Adrenal gland (tissue), 5 donors: ENCODE results near the gene INPP5A.

Source experiments
- POLR2A ChIP-seq, 2 donors: fragments of 450-650 bp; IDR thresholded peaks; one replicate each; pipeline ENCODE4 v1.6.1; 2017; ENCODE audit warnings: antibody characterized with exemption in 2 of 2, mild to moderate bottlenecking in 2 of 2, moderate library complexity in 1 of 2
- TF ChIP-seq, protein P1 (sequence below), 6 experiments: fragments of 450-650 bp in 4 of 6; fragments of 200-600 bp in 2 of 6; sonication (generic) in 1 of 6; IDR thresholded peaks; 1 replicate in 5 of 6; 2 replicates in 1 of 6; pipeline versions ENCODE4 v1.5.1 to v1.8.0; 2016 to 2021; ENCODE audit warnings: antibody characterized with exemption in 6 of 6, mild to moderate bottlenecking in 2 of 6, moderate library complexity in 1 of 6
- donor health status: DM: no; HTN: no; CAD: no.

GRCh38 chr10:132611026-132611910 is 73.7 kb downstream of the INPP5A start:
- TF ChIP-seq, protein P1, sequence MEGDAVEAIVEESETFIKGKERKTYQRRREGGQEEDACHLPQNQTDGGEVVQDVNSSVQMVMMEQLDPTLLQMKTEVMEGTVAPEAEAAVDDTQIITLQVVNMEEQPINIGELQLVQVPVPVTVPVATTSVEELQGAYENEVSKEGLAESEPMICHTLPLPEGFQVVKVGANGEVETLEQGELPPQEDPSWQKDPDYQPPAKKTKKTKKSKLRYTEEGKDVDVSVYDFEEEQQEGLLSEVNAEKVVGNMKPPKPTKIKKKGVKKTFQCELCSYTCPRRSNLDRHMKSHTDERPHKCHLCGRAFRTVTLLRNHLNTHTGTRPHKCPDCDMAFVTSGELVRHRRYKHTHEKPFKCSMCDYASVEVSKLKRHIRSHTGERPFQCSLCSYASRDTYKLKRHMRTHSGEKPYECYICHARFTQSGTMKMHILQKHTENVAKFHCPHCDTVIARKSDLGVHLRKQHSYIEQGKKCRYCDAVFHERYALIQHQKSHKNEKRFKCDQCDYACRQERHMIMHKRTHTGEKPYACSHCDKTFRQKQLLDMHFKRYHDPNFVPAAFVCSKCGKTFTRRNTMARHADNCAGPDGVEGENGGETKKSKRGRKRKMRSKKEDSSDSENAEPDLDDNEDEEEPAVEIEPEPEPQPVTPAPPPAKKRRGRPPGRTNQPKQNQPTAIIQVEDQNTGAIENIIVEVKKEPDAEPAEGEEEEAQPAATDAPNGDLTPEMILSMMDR (IDR thresholded peaks at IDR 0.05): no peak
- TF ChIP-seq POLR2A (IDR thresholded peaks at IDR 0.05): no peak
